ENCODE results near the gene ZNF441. TPM values are rescaled to one million over a fixed set of nuclear protein-coding genes. Genes with fewer than 3 reads are reported as not detected.

Gene ZNF441
- total RNA-seq, 2 donors from 2014 or later: 6.9 to 7.3 TPM

GRCh38 chr19:11735375-11735774, 31.4 kb upstream of the ZNF441 start:
- Histone ChIP-seq H3K4me3 (no peak overlapping the region), H3K27ac (no peak overlapping the region), H3K36me3 (no peaks in the 10 kb centered on the region), H3K27me3 (replicated peaks; ENCODE audit: insufficient read depth) (no peaks in the 10 kb centered on the region), H3K9me3 (no peaks in the 10 kb centered on the region), H3K4me1 (replicated peaks) (peaks cover 4% of the 10 kb centered on the region)
- DNase-seq (ENCODE audit: low spot score): no peak
- 75% methylated on average over 1 of the region's 1 CpG for WGBS
- no peak for TF ChIP-seq POLR2AphosphoS5 (IDR thresholded peaks at IDR 0.05)
- intact Hi-C loops (cut with DNase I): no loop called here

- no peaks in the 10 kb centered on the region for H3K9me3 ChIP-seq
- no peaks in the 10 kb centered on the region for H3K27me3 ChIP-seq (replicated peaks; ENCODE audit: insufficient read depth)
- TF ChIP-seq CTCF (IDR thresholded peaks at IDR 0.05) (no peak), POLR2AphosphoS5 (IDR thresholded peaks at IDR 0.05) (no peak), POLR2A (IDR thresholded peaks at IDR 0.05) (no peak)
- no peak overlapping the region for H3K4me3 ChIP-seq
- no peak overlapping the region for H3K27ac ChIP-seq
- peaks cover 4% of the 10 kb centered on the region for H3K4me1 ChIP-seq (replicated peaks)
- H3K36me3 ChIP-seq: no peaks in the 10 kb centered on the region
- intact Hi-C loops (cut with DNase I): no loop called here
- DNase-seq (ENCODE audit: low spot score): no peak
- WGBS: 48% methylated on average over 2 of the region's 2 CpGs
Observed at GRCh38 chr19:11736696-11737095, 30.1 kb upstream of the ZNF441 start.

- peaks cover 4% of the 10 kb centered on the region for H3K4me1 ChIP-seq (replicated peaks)
- intact Hi-C loops (cut with DNase I): no loop called here
- H3K27me3 ChIP-seq (replicated peaks; ENCODE audit: insufficient read depth): no peaks in the 10 kb centered on the region
- no peaks in the 10 kb centered on the region for H3K9me3 ChIP-seq
- H3K4me3 ChIP-seq: peak overlapping the region; percentile 88 to 90
- H3K36me3 ChIP-seq: no peaks in the 10 kb centered on the region
- H3K27ac ChIP-seq: peak overlapping the region; percentile 87
- 0% methylated on average over 37 of the region's 52 CpGs for WGBS
- TF ChIP-seq POLR2A (IDR thresholded peaks at IDR 0.05) (peak; percentile 26), CTCF (IDR thresholded peaks at IDR 0.05) (peak in 1 of 4 experiments; percentile 13), POLR2AphosphoS5 (IDR thresholded peaks at IDR 0.05) (no peak)
- peak; percentile 29 for DNase-seq (ENCODE audit: low spot score)
Observed at GRCh38 chr19:11737964-11738745, 28.6 kb upstream of the ZNF441 start.

GRCh38 chr19:11738746-11739620, 27.8 kb upstream of the ZNF441 start, which contains the start of gene ZNF823:
Gene ZNF823 (minus strand): TSS chr19:11738946. CDS start chr19:11738819, 127 bp downstream.
- peak; percentile 100 for DNase-seq (ENCODE audit: low spot score)
- H3K9me3 ChIP-seq: no peaks in the 10 kb centered on the region
- no peak for TF ChIP-seq CTCF (IDR thresholded peaks at IDR 0.05)
- peak; percentile 97 for TF ChIP-seq POLR2AphosphoS5 (IDR thresholded peaks at IDR 0.05)
- TF ChIP-seq POLR2A (IDR thresholded peaks at IDR 0.05): peak; percentile 92
- H3K4me3 ChIP-seq: peak within 1 kb of the TSS; percentile 88 to 90
- peaks cover 4% of the 10 kb centered on the region for H3K4me1 ChIP-seq (replicated peaks)
- H3K27me3 ChIP-seq (replicated peaks; ENCODE audit: insufficient read depth): no peaks in the 10 kb centered on the region
- H3K36me3 ChIP-seq: no peaks in the 10 kb centered on the region
- intact Hi-C loops (cut with DNase I): no loop called here
- under 1% methylated on average over 34 of the region's 35 CpGs for WGBS
- H3K27ac ChIP-seq: peak within 1 kb of the TSS; percentile 87

- H3K9me3 ChIP-seq: no peaks in the 10 kb centered on the region
- no peaks in the 10 kb centered on the region for H3K36me3 ChIP-seq
- intact Hi-C loops (cut with DNase I): no loop called here
- H3K4me3 ChIP-seq: no peak overlapping the region
- no peaks in the 10 kb centered on the region for H3K4me1 ChIP-seq (replicated peaks)
- H3K27ac ChIP-seq: no peak overlapping the region
- no peaks in the 10 kb centered on the region for H3K27me3 ChIP-seq (replicated peaks; ENCODE audit: insufficient read depth)
- DNase-seq (ENCODE audit: low spot score): no peak
- TF ChIP-seq POLR2A (IDR thresholded peaks at IDR 0.05): no peak
- no peak for TF ChIP-seq POLR2AphosphoS5 (IDR thresholded peaks at IDR 0.05)
Observed at GRCh38 chr19:11745869-11746268, 20.9 kb upstream of the ZNF441 start.
